ENCODE measurements around the gene CUTA.

- TF ChIP-seq CTCF (IDR thresholded peaks at IDR 0.05 in 4 of 5, conservative IDR thresholded peaks at IDR 0.05 in 1 of 5) (no peak), POLR2A (IDR thresholded peaks at IDR 0.05) (no peak)
Measured at GRCh38 chr6:33446356-33446755, 28.4 kb upstream of the CUTA start.

All from gastrocnemius medialis (tissue), 4 donors.